Smooth muscle cell (in vitro differentiated cells): ENCODE results near the gene ARHGEF37. TPM values are rescaled to one million over a fixed set of nuclear protein-coding genes. Genes with fewer than 3 reads are reported as not detected.

Experiments
- DNase-seq: peaks from one replicate; lab custom pipeline; 2025; ENCODE audit not compliant: unreplicated experiment; lab: John Stamatoyannopoulos, UW
- H2AFZ ChIP-seq: fragments of 200-600 bp; sonication (generic); 2 replicates; pipeline ENCODE4 v1.6.0; 2016; ENCODE audit warnings: antibody characterized with exemption, low read depth, mild to moderate bottlenecking
- H3F3A ChIP-seq: fragments of 200-600 bp; sonication (generic); 2 replicates; pipeline ENCODE4 v1.6.0; 2017; ENCODE audit warnings: antibody characterized with exemption, low read depth
- H3K27ac ChIP-seq: fragments of 200-600 bp; sonication (generic); 2 replicates; pipeline ENCODE4 v1.5.1; 2016; ENCODE audit warnings: low read depth, mild to moderate bottlenecking
- H3K27me3 ChIP-seq: fragments of 200-600 bp; sonication (generic); 2 replicates; pipeline ENCODE4 v1.6.1; 2016; ENCODE audit warnings: low read depth, mild to moderate bottlenecking
- H3K36me3 ChIP-seq: fragments of 200-600 bp; sonication (generic); 2 replicates; pipeline ENCODE4 v1.5.1; 2016; ENCODE audit warnings: low read depth
- H3K4me1 ChIP-seq: fragments of 200-600 bp; sonication (generic); 2 replicates; pipeline ENCODE4 v1.5.1; 2016; ENCODE audit warnings: low read depth
- H3K4me2 ChIP-seq: fragments of 200-600 bp; sonication (generic); 2 replicates; pipeline ENCODE4 v1.6.0; 2016; ENCODE audit warnings: mild to moderate bottlenecking
- H3K4me3 ChIP-seq: fragments of 200-600 bp; sonication (generic); 2 replicates; pipeline ENCODE4 v1.5.1; 2016; ENCODE audit warnings: mild to moderate bottlenecking
- H3K79me2 ChIP-seq: fragments of 200-600 bp; sonication (generic); 2 replicates; pipeline ENCODE4 v1.6.0; 2016; ENCODE audit warnings: low read depth, mild to moderate bottlenecking
- H3K9ac ChIP-seq: fragments of 200-600 bp; sonication (generic); 2 replicates; pipeline ENCODE4 v1.6.0; 2016; ENCODE audit warnings: low read depth
- H3K9me3 ChIP-seq: fragments of 200-600 bp; sonication (generic); replicated peaks from 2 replicates; pipeline ENCODE4 v1.5.1; 2016; ENCODE audit warnings: low read depth
- H4K20me1 ChIP-seq: fragments of 200-600 bp; sonication (generic); 2 replicates; pipeline ENCODE4 v1.6.0; 2016; ENCODE audit warnings: low read depth
- WGBS: methylation state at CpG from one replicate; pipeline ENCODE4 v1.1.7; 2016; ENCODE audit warnings: low lambda C conversion rate; 5-methylcytosine and 5-hydroxymethylcytosine counted together
- polyA plus RNA-seq: library from polyadenylated mRNA; unstranded; fragments of >200 nt; fragmentation: Nextera tagmentation; extraction: Ambion mirVana; gene quantifications from 2 replicates; pipeline ENCODE4 v1.2.1, GENCODE V29; 2016
- total RNA-seq: library from RNA; depleted of rRNA; stranded (reverse); fragments of >200 nt; gene quantifications from 2 replicates; pipeline ENCODE4 v1.2.3, GENCODE V29; 2014
- TF ChIP-seq, protein P1 (sequence below): fragments of 200-600 bp; sonication (generic); IDR thresholded peaks from 2 replicates; pipeline ENCODE4 v1.5.1; 2017; ENCODE audit warnings: borderline replicate concordance, mild to moderate bottlenecking, antibody characterized with exemption; ENCODE audit not compliant: insufficient read depth, poor library complexity, severe bottlenecking

The ARHGEF37 gene
- total and polyA plus RNA-seq, 2 experiments from 2014 or later: 0.70 to 1.4 TPM

DNA sequence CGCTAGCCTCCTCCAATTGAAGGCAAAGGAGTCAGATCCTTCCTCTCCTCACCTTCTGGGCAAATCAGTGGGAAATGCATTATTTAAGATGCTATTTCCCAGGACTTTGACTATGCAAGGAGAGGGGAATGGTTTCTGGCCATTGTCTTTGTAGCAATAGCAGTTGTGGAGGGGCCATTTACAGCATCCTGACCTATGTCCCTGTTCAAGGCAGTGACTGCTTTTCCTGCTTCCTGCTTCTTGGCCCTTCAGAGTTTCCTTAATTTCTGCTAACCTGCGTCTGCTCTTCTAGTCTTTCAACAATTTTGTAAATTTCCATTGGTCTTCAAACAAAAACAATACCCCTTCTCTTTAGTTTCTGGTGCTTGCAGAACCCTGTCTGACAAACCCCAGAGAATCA is 76.0 kb downstream of the ARHGEF37 start:
- no peaks in the 10 kb centered on the region for H4K20me1 ChIP-seq
- H3K4me3 ChIP-seq: no peak overlapping the region
- H3F3A ChIP-seq: no peaks in the 10 kb centered on the region
- no peak overlapping the region for H3K9ac ChIP-seq
- no peak overlapping the region for H3K4me2 ChIP-seq
- no peak overlapping the region for H3K27ac ChIP-seq
- H2AFZ ChIP-seq: no peak overlapping the region
- no peaks in the 10 kb centered on the region for H3K27me3 ChIP-seq
- TF ChIP-seq, protein P1, sequence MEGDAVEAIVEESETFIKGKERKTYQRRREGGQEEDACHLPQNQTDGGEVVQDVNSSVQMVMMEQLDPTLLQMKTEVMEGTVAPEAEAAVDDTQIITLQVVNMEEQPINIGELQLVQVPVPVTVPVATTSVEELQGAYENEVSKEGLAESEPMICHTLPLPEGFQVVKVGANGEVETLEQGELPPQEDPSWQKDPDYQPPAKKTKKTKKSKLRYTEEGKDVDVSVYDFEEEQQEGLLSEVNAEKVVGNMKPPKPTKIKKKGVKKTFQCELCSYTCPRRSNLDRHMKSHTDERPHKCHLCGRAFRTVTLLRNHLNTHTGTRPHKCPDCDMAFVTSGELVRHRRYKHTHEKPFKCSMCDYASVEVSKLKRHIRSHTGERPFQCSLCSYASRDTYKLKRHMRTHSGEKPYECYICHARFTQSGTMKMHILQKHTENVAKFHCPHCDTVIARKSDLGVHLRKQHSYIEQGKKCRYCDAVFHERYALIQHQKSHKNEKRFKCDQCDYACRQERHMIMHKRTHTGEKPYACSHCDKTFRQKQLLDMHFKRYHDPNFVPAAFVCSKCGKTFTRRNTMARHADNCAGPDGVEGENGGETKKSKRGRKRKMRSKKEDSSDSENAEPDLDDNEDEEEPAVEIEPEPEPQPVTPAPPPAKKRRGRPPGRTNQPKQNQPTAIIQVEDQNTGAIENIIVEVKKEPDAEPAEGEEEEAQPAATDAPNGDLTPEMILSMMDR: no peak
- H3K4me1 ChIP-seq: no peaks in the 10 kb centered on the region
- H3K9me3 ChIP-seq: no peaks in the 10 kb centered on the region
- no peaks in the 10 kb centered on the region for H3K36me3 ChIP-seq
- no peaks in the 10 kb centered on the region for H3K79me2 ChIP-seq
- 93% methylated on average over 2 of the region's 2 CpGs for WGBS
- DNase-seq: no peak

DNA sequence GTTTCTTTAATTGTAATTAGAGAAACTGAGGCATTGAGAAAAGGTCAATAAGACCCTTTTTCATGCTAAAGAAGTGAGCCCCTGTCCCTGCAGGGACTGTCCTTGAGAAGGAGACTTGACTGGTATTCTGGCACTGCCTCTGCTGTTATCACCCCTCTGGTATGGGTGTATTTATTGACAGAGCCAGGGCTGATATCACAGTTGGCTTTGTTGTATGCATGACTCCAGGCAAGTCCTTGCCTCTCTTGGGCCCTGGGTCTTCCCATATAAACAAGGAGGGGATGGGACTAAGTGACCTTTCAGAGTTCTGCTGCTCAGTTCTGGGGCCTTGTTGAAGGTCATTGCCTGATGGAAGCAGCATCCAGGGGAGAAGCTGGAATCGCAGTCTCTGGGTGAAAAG is 77.0 kb downstream of the ARHGEF37 start:
- WGBS: 100% methylated on average over 1 of the region's 1 CpG
- H3K4me2 ChIP-seq: no peak overlapping the region
- H3K79me2 ChIP-seq: no peaks in the 10 kb centered on the region
- H3K27me3 ChIP-seq: no peaks in the 10 kb centered on the region
- no peaks in the 10 kb centered on the region for H3K36me3 ChIP-seq
- H3K9me3 ChIP-seq: no peaks in the 10 kb centered on the region
- H3K4me1 ChIP-seq: no peaks in the 10 kb centered on the region
- no peak for DNase-seq
- no peak overlapping the region for H2AFZ ChIP-seq
- H4K20me1 ChIP-seq: no peaks in the 10 kb centered on the region
- no peak overlapping the region for H3K4me3 ChIP-seq
- TF ChIP-seq, protein P1: no peak
- H3F3A ChIP-seq: no peaks in the 10 kb centered on the region
- no peak overlapping the region for H3K9ac ChIP-seq
- no peak overlapping the region for H3K27ac ChIP-seq

DNA sequence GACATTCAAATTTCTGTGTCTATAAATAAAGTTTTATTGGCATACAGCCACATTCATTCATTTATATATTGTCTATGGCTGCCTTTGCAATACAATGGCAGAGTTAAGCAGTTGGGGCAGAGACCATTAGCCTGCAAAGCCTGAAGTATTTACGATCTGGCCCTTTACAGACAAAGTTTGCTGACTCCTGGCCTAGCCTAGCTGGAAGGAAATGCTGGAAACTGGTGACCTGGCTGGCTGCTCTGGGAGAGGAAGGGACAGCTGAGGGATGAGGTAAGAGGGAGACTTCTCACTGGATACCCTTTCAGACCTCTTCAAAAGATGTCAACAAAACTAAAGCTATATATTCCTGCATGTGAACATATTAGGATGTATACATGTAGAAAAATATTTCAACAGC is 82.8 kb downstream of the ARHGEF37 start:
- no peaks in the 10 kb centered on the region for H3K4me1 ChIP-seq
- peaks cover 3% of the 10 kb centered on the region for H3F3A ChIP-seq
- no peak overlapping the region for H3K27ac ChIP-seq
- no peak overlapping the region for H3K4me3 ChIP-seq
- H2AFZ ChIP-seq: no peak overlapping the region
- DNase-seq: no peak
- H3K27me3 ChIP-seq: no peaks in the 10 kb centered on the region
- WGBS: 38% methylated on average over 1 of the region's 1 CpG
- H3K9me3 ChIP-seq: no peaks in the 10 kb centered on the region
- no peaks in the 10 kb centered on the region for H4K20me1 ChIP-seq
- TF ChIP-seq, protein P1: no peak
- H3K4me2 ChIP-seq: no peak overlapping the region
- no peak overlapping the region for H3K9ac ChIP-seq
- H3K36me3 ChIP-seq: no peaks in the 10 kb centered on the region
- H3K79me2 ChIP-seq: no peaks in the 10 kb centered on the region

DNA sequence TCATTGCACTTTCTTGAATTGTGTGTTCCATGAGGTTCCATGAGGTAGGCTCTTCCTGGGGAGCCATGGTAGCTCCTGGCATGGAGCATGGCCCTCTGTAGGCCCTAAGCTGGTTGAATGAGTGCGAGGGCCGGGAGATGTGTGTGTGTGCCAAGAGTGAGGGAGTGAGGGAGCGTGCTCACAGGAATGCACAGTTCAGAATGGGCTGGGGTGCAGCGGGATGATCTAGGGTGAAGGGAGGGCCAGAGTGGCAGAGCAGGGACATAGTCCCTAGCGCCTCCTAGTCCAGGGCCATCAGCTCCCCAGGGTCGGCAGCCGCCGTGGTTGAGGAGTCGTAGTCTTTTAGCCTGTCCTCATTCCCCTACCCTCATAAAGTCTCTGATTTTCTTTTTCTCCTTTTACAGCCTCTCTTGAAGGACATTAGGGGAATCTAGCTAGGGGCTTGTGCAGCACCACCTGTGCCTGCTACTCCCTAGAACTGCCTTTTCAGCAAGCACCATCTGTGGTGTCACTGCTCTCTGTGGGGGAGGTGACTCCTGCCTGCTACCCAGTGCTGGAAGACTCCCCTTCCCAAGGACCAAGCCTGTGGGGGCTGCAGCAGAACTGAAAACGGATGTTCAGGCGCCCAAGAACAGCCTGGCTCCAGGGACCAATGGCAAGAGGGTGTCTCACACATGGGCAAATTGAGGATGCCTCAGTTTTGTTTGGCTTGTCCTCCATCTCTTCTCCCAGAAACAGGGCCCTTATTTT is 83.5 kb downstream of the ARHGEF37 start:
- H3K79me2 ChIP-seq: no peaks in the 10 kb centered on the region
- no peaks in the 10 kb centered on the region for H3K9me3 ChIP-seq
- no peak overlapping the region for H3K9ac ChIP-seq
- H3K27me3 ChIP-seq: no peaks in the 10 kb centered on the region
- no peak overlapping the region for H3K4me2 ChIP-seq
- H4K20me1 ChIP-seq: no peaks in the 10 kb centered on the region
- no peak overlapping the region for H2AFZ ChIP-seq
- 96% methylated on average over 11 of the region's 11 CpGs for WGBS
- H3K36me3 ChIP-seq: no peaks in the 10 kb centered on the region
- peaks cover 3% of the 10 kb centered on the region for H3F3A ChIP-seq
- TF ChIP-seq, protein P1: no peak
- peak overlapping the region; percentile 90 for H3K27ac ChIP-seq
- H3K4me3 ChIP-seq: no peak overlapping the region
- H3K4me1 ChIP-seq: no peaks in the 10 kb centered on the region
- DNase-seq: no peak
